GM19351 (cell line): ENCODE results near the gene A3GALT2.

Experiments used
- ATAC-seq: cut with Tn5 transposase; IDR thresholded peaks from one replicate; pipeline ENCODE4 v1.9.1; 2021; ENCODE audit warnings: mild to moderate bottlenecking, moderate library complexity; ENCODE audit not compliant: unreplicated experiment

A3GALT2 gene

GRCh38 chr1:33257772-33258712, 62.9 kb downstream of the A3GALT2 start:
- no peak for ATAC-seq

GRCh38 chr1:33257207-33257771, 63.6 kb downstream of the A3GALT2 start:
- no peak for ATAC-seq
